Fibroblast of lung (primary cell): ENCODE results near the gene DAZAP1. TPM values are rescaled to one million over a fixed set of nuclear protein-coding genes. Genes with fewer than 3 reads are reported as not detected.

Source experiments
- DNase-seq, 2 donors: peaks; one replicate each; pipeline versions ENCODE4 v3.0.0 to v3.0.0-alpha.2; 2010; ENCODE audit warnings: low read depth in 2 of 2
- H2AFZ ChIP-seq: 2 replicates; pipeline ENCODE4 v1.5.1; 2012; ENCODE audit warnings: low read length, control low read depth, inconsistent platforms
- H3K27ac ChIP-seq: 2 replicates; pipeline ENCODE4 v1.5.1; 2011; ENCODE audit warnings: low read length, control low read depth; ENCODE audit not compliant: insufficient read depth
- H3K27me3 ChIP-seq: 2 replicates; pipeline ENCODE4 v1.5.1; 2011; ENCODE audit warnings: mild to moderate bottlenecking, low read length; ENCODE audit not compliant: control insufficient read depth, insufficient read depth
- H3K36me3 ChIP-seq: 2 replicates; pipeline ENCODE4 v1.5.1; 2011; ENCODE audit warnings: low read length; ENCODE audit not compliant: control insufficient read depth, insufficient read depth
- H3K4me1 ChIP-seq: 2 replicates; pipeline ENCODE4 v1.5.1; 2011; ENCODE audit warnings: low read length; ENCODE audit not compliant: control insufficient read depth, insufficient read depth; ENCODE audit errors: extremely low read depth
- H3K4me2 ChIP-seq: 2 replicates; pipeline ENCODE4 v1.5.1; 2011; ENCODE audit warnings: low read length, control low read depth; ENCODE audit not compliant: insufficient read depth; ENCODE audit errors: extremely low read depth
- H3K4me3 ChIP-seq, 4 experiments: fragments of 200-600 bp in 1 of 4; sonication (generic) in 1 of 4; replicated peaks in 1 of 4; 2 replicates each; pipeline ENCODE4 v1.5.1; 2011 to 2016; ENCODE audit warnings: low read length in 4 of 4, low read depth in 3 of 4, mild to moderate bottlenecking in 3 of 4, control low read depth in 2 of 4, inconsistent platforms in 1 of 4, mixed read lengths in 1 of 4; ENCODE audit not compliant: insufficient read depth in 1 of 4; ENCODE audit errors: control extremely low read depth in 1 of 4
- H3K79me2 ChIP-seq: 2 replicates; pipeline ENCODE4 v1.5.1; 2012; ENCODE audit warnings: mild to moderate bottlenecking, low read length, inconsistent platforms; ENCODE audit not compliant: control insufficient read depth, insufficient read depth
- H3K9ac ChIP-seq: 2 replicates; pipeline ENCODE4 v1.5.1; 2011; ENCODE audit warnings: mild to moderate bottlenecking, low read length, control low read depth; ENCODE audit not compliant: insufficient read depth
- H3K9me3 ChIP-seq: 2 replicates; pipeline ENCODE4 v1.5.1; 2012; ENCODE audit warnings: low read depth, low read length; ENCODE audit not compliant: control insufficient read depth, insufficient read depth
- H4K20me1 ChIP-seq: 2 replicates; pipeline ENCODE4 v1.5.1; 2011; ENCODE audit warnings: low read length; ENCODE audit not compliant: control insufficient read depth, insufficient read depth; ENCODE audit errors: extremely low read depth
- EZH2 ChIP-seq: IDR thresholded peaks from 2 replicates; pipeline ENCODE4 v1.5.1; 2012; ENCODE audit warnings: low read length, control low read depth, mild to moderate bottlenecking; ENCODE audit errors: missing control alignments
- polyA plus RNA-seq, 2 donors: library from polyadenylated mRNA; depleted of rRNA in 1 of 2; stranded (reverse) in 1 of 2; unstranded in 1 of 2; fragments of >200 nt; gene quantifications; 2 replicates each; pipeline ENCODE4 v1.2.1, GENCODE V29; 2011 to 2012; ENCODE audit warnings: missing spikeins in 1 of 2
- total RNA-seq: library from RNA; depleted of rRNA; stranded (reverse); fragments of >200 nt; gene quantifications from 2 replicates; pipeline ENCODE4 v1.2.1, GENCODE V29; 2014
- TF ChIP-seq, protein P1 (sequence below), 2 donors: IDR thresholded peaks in 1 of 2; conservative IDR thresholded peaks in 1 of 2; 1 replicate in 1 of 2; 2 replicates in 1 of 2; pipeline ENCODE4 v1.5.1; 2011 to 2012; ENCODE audit warnings: low read length in 2 of 2, control low read depth in 1 of 2, inconsistent platforms in 1 of 2, low read depth in 1 of 2, mild to moderate bottlenecking in 1 of 2

The DAZAP1 gene
- total and polyA plus RNA-seq, 2 donors (not counting 1 experiment from before 2014, with no cell fraction given) = 44.6 to 49.5 TPM

DNA sequence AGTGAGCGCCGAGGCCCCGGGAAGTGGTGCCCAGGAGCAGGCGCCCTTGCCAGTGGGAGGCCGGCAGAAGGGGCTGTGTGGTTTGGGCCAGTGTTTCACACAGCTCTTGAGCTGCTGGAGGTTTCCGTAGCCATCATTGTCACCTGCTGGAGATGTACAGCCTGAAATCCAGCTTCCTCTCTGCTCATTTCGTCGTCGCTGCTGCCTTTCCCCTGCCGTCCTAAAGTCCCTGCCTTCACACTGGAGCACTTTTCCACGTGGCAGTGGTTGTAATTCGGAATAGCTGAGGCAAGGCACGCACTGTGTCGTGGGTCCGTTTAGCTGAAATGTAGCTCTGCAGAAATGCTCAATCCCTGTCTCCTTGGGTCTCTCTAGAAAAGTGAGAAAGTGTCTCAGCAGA is 13.2 kb downstream of the DAZAP1 start:
- peaks cover 65% of the 10 kb centered on the region for H3K36me3 ChIP-seq
- H3K27me3 ChIP-seq = no peaks in the 10 kb centered on the region
- H4K20me1 ChIP-seq = no peaks in the 10 kb centered on the region
- H3K27ac ChIP-seq = no peak overlapping the region
- DNase-seq = no peak
- peaks cover 14% of the 10 kb centered on the region for H3K4me1 ChIP-seq
- no peak overlapping the region for H3K9ac ChIP-seq
- no peaks in the 10 kb centered on the region for H3K9me3 ChIP-seq
- peaks cover 83% of the 10 kb centered on the region for H3K79me2 ChIP-seq
- H2AFZ ChIP-seq = no peak overlapping the region
- TF ChIP-seq, protein P1, sequence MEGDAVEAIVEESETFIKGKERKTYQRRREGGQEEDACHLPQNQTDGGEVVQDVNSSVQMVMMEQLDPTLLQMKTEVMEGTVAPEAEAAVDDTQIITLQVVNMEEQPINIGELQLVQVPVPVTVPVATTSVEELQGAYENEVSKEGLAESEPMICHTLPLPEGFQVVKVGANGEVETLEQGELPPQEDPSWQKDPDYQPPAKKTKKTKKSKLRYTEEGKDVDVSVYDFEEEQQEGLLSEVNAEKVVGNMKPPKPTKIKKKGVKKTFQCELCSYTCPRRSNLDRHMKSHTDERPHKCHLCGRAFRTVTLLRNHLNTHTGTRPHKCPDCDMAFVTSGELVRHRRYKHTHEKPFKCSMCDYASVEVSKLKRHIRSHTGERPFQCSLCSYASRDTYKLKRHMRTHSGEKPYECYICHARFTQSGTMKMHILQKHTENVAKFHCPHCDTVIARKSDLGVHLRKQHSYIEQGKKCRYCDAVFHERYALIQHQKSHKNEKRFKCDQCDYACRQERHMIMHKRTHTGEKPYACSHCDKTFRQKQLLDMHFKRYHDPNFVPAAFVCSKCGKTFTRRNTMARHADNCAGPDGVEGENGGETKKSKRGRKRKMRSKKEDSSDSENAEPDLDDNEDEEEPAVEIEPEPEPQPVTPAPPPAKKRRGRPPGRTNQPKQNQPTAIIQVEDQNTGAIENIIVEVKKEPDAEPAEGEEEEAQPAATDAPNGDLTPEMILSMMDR (conservative IDR thresholded peaks at IDR 0.05 in 1 of 2, IDR thresholded peaks at IDR 0.05 in 1 of 2; ENCODE audit: low read depth in 1 of 2, low read length in 2 of 2) = no peak
- no peak for TF ChIP-seq EZH2
- H3K4me2 ChIP-seq = no peak overlapping the region
- no peak overlapping the region for H3K4me3 ChIP-seq

- Histone ChIP-seq H3K36me3 (peaks cover 67% of the 10 kb centered on the region), H3K79me2 (peaks cover 79% of the 10 kb centered on the region), H4K20me1 (no peaks in the 10 kb centered on the region)
Measured at GRCh38 chr19:1421218-1421957, 14.0 kb downstream of the DAZAP1 start.

GRCh38 chr19:1421958-1422305 is 14.5 kb downstream of the DAZAP1 start:
- peaks cover 63% of the 10 kb centered on the region for H3K36me3 ChIP-seq

More at GRCh38 chr19:1421218-1421957, 14.0 kb downstream of the DAZAP1 start:
- no peak overlapping the region for H3K4me3 ChIP-seq
- no peak overlapping the region for H2AFZ ChIP-seq
- DNase-seq = no peak
- no peak overlapping the region for H3K4me2 ChIP-seq
- peaks cover 6% of the 10 kb centered on the region for H3K4me1 ChIP-seq
- TF ChIP-seq, protein P1 (conservative IDR thresholded peaks at IDR 0.05 in 1 of 2, IDR thresholded peaks at IDR 0.05 in 1 of 2; ENCODE audit: low read depth in 1 of 2, low read length in 2 of 2) = no peak
- no peak for TF ChIP-seq EZH2
- H3K9me3 ChIP-seq = no peaks in the 10 kb centered on the region
- no peak overlapping the region for H3K9ac ChIP-seq
- H3K27ac ChIP-seq = no peak overlapping the region
- H3K27me3 ChIP-seq = no peaks in the 10 kb centered on the region

More at GRCh38 chr19:1421958-1422305, 14.5 kb downstream of the DAZAP1 start:
- H3K27ac ChIP-seq = no peak overlapping the region
- no peak for DNase-seq
- peaks cover under 1% of the 10 kb centered on the region for H3K4me1 ChIP-seq
- no peaks in the 10 kb centered on the region for H4K20me1 ChIP-seq
- no peak overlapping the region for H3K4me2 ChIP-seq
- H2AFZ ChIP-seq = no peak overlapping the region
- peaks cover 73% of the 10 kb centered on the region for H3K79me2 ChIP-seq
- H3K4me3 ChIP-seq = no peak overlapping the region
- TF ChIP-seq EZH2 = no peak
- TF ChIP-seq, protein P1 (conservative IDR thresholded peaks at IDR 0.05 in 1 of 2, IDR thresholded peaks at IDR 0.05 in 1 of 2; ENCODE audit: low read depth in 1 of 2, low read length in 2 of 2) = no peak
- H3K9ac ChIP-seq = no peak overlapping the region
- no peaks in the 10 kb centered on the region for H3K27me3 ChIP-seq
- H3K9me3 ChIP-seq = no peaks in the 10 kb centered on the region
